ENCODE data around the gene CD82. TPM values are rescaled to one million over a fixed set of nuclear protein-coding genes. Genes with fewer than 3 reads are reported as not detected.
"Not testable (repeated sequence)": the region's sequence is repeated elsewhere in the genome, so short reads cannot be mapped to it uniquely, and the experiment has no call there.

Gene CD82
- total RNA-seq, 1 experiment from 2014 or later = 30.7 TPM

DNA sequence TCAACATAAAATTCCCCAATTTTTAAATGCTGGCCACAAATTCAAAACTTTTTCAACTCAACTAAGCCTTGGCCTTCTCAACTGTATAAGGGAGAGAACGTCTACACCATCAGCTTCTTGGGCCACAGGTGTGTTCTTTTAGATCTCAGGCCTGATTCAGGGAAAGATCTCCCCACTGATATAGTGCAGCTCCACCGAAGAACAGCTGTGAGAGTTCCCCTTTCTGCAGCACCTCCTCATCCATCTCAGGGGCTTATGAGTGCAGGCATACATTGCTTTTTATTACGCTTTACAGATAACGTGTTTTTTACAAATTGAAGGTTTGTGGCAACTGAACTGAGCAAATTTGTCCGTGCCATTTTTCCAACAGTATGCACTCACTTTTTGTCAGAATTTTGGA is 8.0 kb upstream of the CD82 start:
- H3K4me1 ChIP-seq (replicated peaks; ENCODE audit: insufficient read depth) = no peaks in the 10 kb centered on the region
- no peaks in the 10 kb centered on the region for H3K9me3 ChIP-seq (ENCODE audit: insufficient read depth, low read depth)
- no peak overlapping the region for H3K4me2 ChIP-seq
- H4K20me1 ChIP-seq (ENCODE audit: insufficient read depth) = no peaks in the 10 kb centered on the region
- no peaks in the 10 kb centered on the region for H3K9me2 ChIP-seq (ENCODE audit: insufficient read depth)
- no peaks in the 10 kb centered on the region for H3F3A ChIP-seq (ENCODE audit: insufficient read depth, low read depth)
- BruUV-seq (replicated peaks) = no TSS peak
- ChIA-PET CTCF (interaction anchor here (0.7 to 4.7 kb wide), 5 partner anchors 7 to 447 kb away, joined by 3 to 30 read pairs (median 3); no protein-coding TSS in a partner anchor), POLR2A (ENCODE audit: unreplicated experiment) (no interaction called here)
- no peaks in the 10 kb centered on the region for H3K27me3 ChIP-seq (ENCODE audit: insufficient read depth, low read depth)
- no peak overlapping the region for H3K4me3 ChIP-seq
- H2AFZ ChIP-seq = no peak overlapping the region
- DNase-seq = no peak
- H3K36me3 ChIP-seq (ENCODE audit: low read depth) = no peaks in the 10 kb centered on the region
- TF ChIP-seq, protein P1, sequence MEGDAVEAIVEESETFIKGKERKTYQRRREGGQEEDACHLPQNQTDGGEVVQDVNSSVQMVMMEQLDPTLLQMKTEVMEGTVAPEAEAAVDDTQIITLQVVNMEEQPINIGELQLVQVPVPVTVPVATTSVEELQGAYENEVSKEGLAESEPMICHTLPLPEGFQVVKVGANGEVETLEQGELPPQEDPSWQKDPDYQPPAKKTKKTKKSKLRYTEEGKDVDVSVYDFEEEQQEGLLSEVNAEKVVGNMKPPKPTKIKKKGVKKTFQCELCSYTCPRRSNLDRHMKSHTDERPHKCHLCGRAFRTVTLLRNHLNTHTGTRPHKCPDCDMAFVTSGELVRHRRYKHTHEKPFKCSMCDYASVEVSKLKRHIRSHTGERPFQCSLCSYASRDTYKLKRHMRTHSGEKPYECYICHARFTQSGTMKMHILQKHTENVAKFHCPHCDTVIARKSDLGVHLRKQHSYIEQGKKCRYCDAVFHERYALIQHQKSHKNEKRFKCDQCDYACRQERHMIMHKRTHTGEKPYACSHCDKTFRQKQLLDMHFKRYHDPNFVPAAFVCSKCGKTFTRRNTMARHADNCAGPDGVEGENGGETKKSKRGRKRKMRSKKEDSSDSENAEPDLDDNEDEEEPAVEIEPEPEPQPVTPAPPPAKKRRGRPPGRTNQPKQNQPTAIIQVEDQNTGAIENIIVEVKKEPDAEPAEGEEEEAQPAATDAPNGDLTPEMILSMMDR (conservative IDR thresholded peaks at IDR 0.05) = no peak
- no peak for TF ChIP-seq EZH2 (IDR thresholded peaks at IDR 0.05; ENCODE audit: low read depth)
- no peak overlapping the region for H3K27ac ChIP-seq
- intact Hi-C loops (cut with micrococcal nuclease; ENCODE audit: unreplicated experiment) = loop anchor here (1.0 to 2.0 kb wide), 3 partner anchors 35 to 354 kb away; no protein-coding TSS in a partner anchor
- H3K79me2 ChIP-seq (ENCODE audit: low read depth) = no peaks in the 10 kb centered on the region

DNA sequence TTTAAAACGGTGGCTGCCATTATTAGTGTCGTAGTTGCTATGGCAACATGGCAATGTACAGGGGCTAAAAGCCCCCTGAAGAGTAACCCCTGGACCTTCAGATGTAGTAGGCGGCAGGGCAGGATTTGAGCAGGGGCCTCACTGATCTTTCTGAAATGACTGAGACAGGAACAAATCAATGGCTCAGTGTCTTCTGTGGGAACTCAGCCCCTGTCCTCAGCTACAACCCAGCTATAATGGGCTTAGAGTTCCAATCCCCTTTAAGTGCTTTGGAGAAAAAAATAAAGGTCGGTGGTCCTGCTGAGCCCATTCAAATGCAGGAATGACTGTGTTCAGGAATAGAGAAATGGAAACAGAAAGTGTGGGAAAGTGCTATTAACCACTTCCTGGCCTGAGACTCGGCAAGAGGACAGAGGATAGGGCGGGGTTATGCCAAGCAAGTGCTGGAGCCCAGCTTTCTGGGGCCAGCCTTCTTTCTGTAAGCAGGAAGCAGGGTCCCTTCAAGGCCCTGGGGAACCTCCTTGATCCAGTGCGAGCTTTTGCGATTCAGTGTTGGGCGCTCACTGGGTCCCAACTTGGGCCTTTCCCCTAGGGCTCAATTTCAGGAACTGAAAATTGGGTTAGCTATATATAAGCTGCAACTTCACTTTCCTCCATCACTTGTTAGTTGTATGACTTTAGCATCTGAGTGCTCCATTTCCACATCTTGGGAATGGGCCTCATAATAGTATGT is 6.1 kb upstream of the CD82 start:
- H3K4me3 ChIP-seq = no peak overlapping the region
- ChIA-PET CTCF (interaction anchor here (0.7 to 0.9 kb wide), 2 partner anchors 58 kb away, joined by 5 to 9 read pairs; no protein-coding TSS in a partner anchor), POLR2A (ENCODE audit: unreplicated experiment) (no interaction called here)
- no peaks in the 10 kb centered on the region for H3K27me3 ChIP-seq (ENCODE audit: insufficient read depth, low read depth)
- H3K4me2 ChIP-seq = no peak overlapping the region
- H4K20me1 ChIP-seq (ENCODE audit: insufficient read depth) = no peaks in the 10 kb centered on the region
- no peaks in the 10 kb centered on the region for H3K9me2 ChIP-seq (ENCODE audit: insufficient read depth)
- no TSS peak for BruUV-seq (replicated peaks)
- H3K36me3 ChIP-seq (ENCODE audit: low read depth) = no peaks in the 10 kb centered on the region
- H3K9me3 ChIP-seq (ENCODE audit: insufficient read depth, low read depth) = no peaks in the 10 kb centered on the region
- intact Hi-C loops (cut with micrococcal nuclease; ENCODE audit: unreplicated experiment) = no loop called here
- no peak overlapping the region for H3K27ac ChIP-seq
- DNase-seq = no peak
- no peak overlapping the region for H2AFZ ChIP-seq
- peaks cover 7% of the 10 kb centered on the region for H3K4me1 ChIP-seq (replicated peaks; ENCODE audit: insufficient read depth)
- H3F3A ChIP-seq (ENCODE audit: insufficient read depth, low read depth) = peaks cover 4% of the 10 kb centered on the region; the same call in 1 of the 2 replicates
- TF ChIP-seq EZH2 (IDR thresholded peaks at IDR 0.05; ENCODE audit: low read depth) = no peak
- TF ChIP-seq, protein P1 (conservative IDR thresholded peaks at IDR 0.05) = no peak
- H3K79me2 ChIP-seq (ENCODE audit: low read depth) = no peaks in the 10 kb centered on the region

DNA sequence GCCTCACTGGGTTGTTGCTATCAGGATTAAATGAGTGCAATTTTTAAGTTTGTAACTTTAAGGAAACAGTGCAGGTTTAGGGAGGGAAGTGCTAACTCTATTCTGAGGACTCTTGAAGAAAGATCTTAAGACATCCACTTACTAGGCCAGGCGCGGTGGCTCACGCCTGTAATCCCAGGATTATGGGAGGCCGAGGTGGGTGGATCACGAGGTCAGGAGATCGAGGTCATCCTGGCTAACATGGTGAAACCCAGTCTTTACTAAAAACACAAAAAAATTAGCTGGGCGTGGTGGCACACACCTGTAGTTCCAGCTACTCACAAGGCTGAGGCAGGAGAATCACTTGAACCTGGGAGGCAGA is 5.5 kb upstream of the CD82 start:
- POLR2A ChIA-PET (ENCODE audit: unreplicated experiment); H3K4me1 ChIP-seq (replicated peaks; ENCODE audit: insufficient read depth); H3K36me3 ChIP-seq (ENCODE audit: low read depth); BruUV-seq (replicated peaks); H3K27me3 ChIP-seq (ENCODE audit: insufficient read depth, low read depth); H3K4me3 ChIP-seq; H3F3A ChIP-seq (ENCODE audit: insufficient read depth, low read depth); H4K20me1 ChIP-seq (ENCODE audit: insufficient read depth); H3K27ac ChIP-seq; H2AFZ ChIP-seq; H3K9me2 ChIP-seq (ENCODE audit: insufficient read depth); DNase-seq; H3K79me2 ChIP-seq (ENCODE audit: low read depth); H3K9me3 ChIP-seq (ENCODE audit: insufficient read depth, low read depth); H3K4me2 ChIP-seq: not testable (repeated sequence)
- CTCF ChIA-PET = interaction anchor here (0.7 kb wide), 1 partner anchor 57 kb away, joined by 5 read pairs; no protein-coding TSS in a partner anchor
- intact Hi-C loops (cut with micrococcal nuclease; ENCODE audit: unreplicated experiment) = loop anchor here (10.0 kb wide), 1 partner anchor 635 kb away; no protein-coding TSS in a partner anchor
